GM12892 (cell line): ENCODE data around the gene CDC23. TPM values are rescaled to one million over a fixed set of nuclear protein-coding genes. Genes with fewer than 3 reads are reported as not detected.
A peak's percentile ranks its signal among the peaks of the same experiment; 100 is the strongest.
"Not testable (repeated sequence)": the region's sequence is repeated elsewhere in the genome, so short reads cannot be mapped to it uniquely, and the experiment has no call there.

Experiments
- DNase-seq: peaks from one replicate; pipeline ENCODE4 v3.0.0; 2011; ENCODE audit not compliant: insufficient read length
- FAIRE-seq: peaks from 2 replicates; lab custom pipeline; 2011; peaks lifted over from hg19 to GRCh38; lab: Jason Lieb, UNC
- POLR2A ChIP-seq: IDR thresholded peaks from 2 replicates; pipeline ENCODE4 v1.6.1; 2011; ENCODE audit warnings: low read depth, low read length, control low read depth
- POLR2AphosphoS5 ChIP-seq: IDR thresholded peaks from 2 replicates; pipeline ENCODE4 v1.6.1; 2011; ENCODE audit warnings: low read depth, low read length, control low read depth
- TAF1 ChIP-seq: IDR thresholded peaks from 2 replicates; pipeline ENCODE4 v1.6.1; 2011; ENCODE audit warnings: low read depth, mild to moderate bottlenecking, control low read depth, low read length, borderline replicate concordance
- polyA plus RNA-seq: library from polyadenylated mRNA; unstranded; fragments of >200 nt; gene quantifications from one replicate; pipeline ENCODE4 v1.2.1, GENCODE V29; 2012; ENCODE audit warnings: missing spikeins, inconsistent platforms; ENCODE audit not compliant: missing spikeins

CDC23 gene
- 32.9 TPM for polyA plus RNA-seq

GRCh38 chr5:138213161-138214029 is at the start of gene CDC23:
Gene CDC23 (minus strand): TSS chr5:138213323. CDS start chr5:138213312, 11 bp downstream.
- FAIRE-seq (peak; percentile 93), DNase-seq (peak; percentile 89)
- TF ChIP-seq POLR2AphosphoS5 (peak; percentile 88), POLR2A (peak; percentile 87), TAF1 (peak; percentile 81; the same call in 1 of the 2 replicates)

- TF ChIP-seq POLR2AphosphoS5 (no peak), POLR2A (no peak), TAF1 (no peak)
- no peak for FAIRE-seq
Observed at GRCh38 chr5:138258704-138259292, 45.7 kb upstream of the CDC23 start.

GRCh38 chr5:138257583-138257982 is 44.5 kb upstream of the CDC23 start:
- FAIRE-seq (no peak), DNase-seq (no peak)
- TF ChIP-seq TAF1 = no peak
- no peak for TF ChIP-seq POLR2A
- TF ChIP-seq POLR2AphosphoS5 = no peak

More at GRCh38 chr5:138258704-138259292, 45.7 kb upstream of the CDC23 start:
- DNase-seq = no peak

- DNase-seq (no peak), FAIRE-seq (no peak)
- TF ChIP-seq POLR2AphosphoS5 (no peak), TAF1 (no peak), POLR2A (no peak)
Observed at GRCh38 chr5:138252944-138253343, 39.8 kb upstream of the CDC23 start.

- FAIRE-seq, DNase-seq: not testable (repeated sequence)
Observed at GRCh38 chr5:138247800-138248199, 34.7 kb upstream of the CDC23 start.

- DNase-seq (no peak), FAIRE-seq (no peak)
- TF ChIP-seq POLR2A (no peak), POLR2AphosphoS5 (no peak), TAF1 (no peak)
Observed at GRCh38 chr5:138246822-138247221, 33.7 kb upstream of the CDC23 start.

GRCh38 chr5:138246334-138246733 is 33.2 kb upstream of the CDC23 start:
- DNase-seq = no peak
- TF ChIP-seq POLR2AphosphoS5 = no peak
- TF ChIP-seq TAF1 = no peak
- TF ChIP-seq POLR2A = no peak
- FAIRE-seq = no peak

GRCh38 chr5:138245717-138246116 is 32.6 kb upstream of the CDC23 start:
- TF ChIP-seq TAF1 = no peak
- TF ChIP-seq POLR2AphosphoS5 = no peak
- TF ChIP-seq POLR2A = no peak
- FAIRE-seq (no peak), DNase-seq (no peak)

GRCh38 chr5:138243794-138244193 is 30.7 kb upstream of the CDC23 start:
- no peak for DNase-seq
- TF ChIP-seq TAF1 (no peak), POLR2AphosphoS5 (no peak), POLR2A (no peak)
- no peak for FAIRE-seq

GRCh38 chr5:138241688-138242571 is 28.8 kb upstream of the CDC23 start:
- peak; percentile 30 for FAIRE-seq
- TF ChIP-seq POLR2A (no peak), POLR2AphosphoS5 (no peak), TAF1 (no peak)
- no peak for DNase-seq
